ENCODE data around the gene ESYT3.
"Not testable (repeated sequence)": the region's sequence is repeated elsewhere in the genome, so short reads cannot be mapped to it uniquely, and the experiment has no call there.

DNA sequence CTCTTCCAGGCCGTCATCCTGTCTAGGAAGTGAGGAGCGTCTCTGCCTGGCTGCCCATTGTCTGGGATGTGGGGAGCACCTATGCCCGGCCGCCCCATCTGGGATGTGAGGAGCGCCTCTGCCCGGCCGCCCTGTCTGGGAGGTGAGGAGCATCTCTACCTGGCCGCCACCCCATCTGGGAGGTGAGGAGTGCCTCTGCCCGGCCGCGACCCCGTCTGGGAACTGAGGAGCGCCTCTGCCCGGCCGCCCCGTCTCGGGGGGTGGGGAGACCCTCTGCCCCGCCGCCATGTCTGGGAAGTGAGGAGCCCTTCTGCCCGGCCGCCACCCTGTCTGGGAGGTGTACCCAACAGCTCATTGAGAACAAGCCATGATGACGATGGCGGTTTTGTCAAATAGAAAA is 87.0 kb downstream of the ESYT3 start:
- not testable (repeated sequence) for TF ChIP-seq POLR2A (IDR thresholded peaks at IDR 0.05)
- TF ChIP-seq, protein P1, sequence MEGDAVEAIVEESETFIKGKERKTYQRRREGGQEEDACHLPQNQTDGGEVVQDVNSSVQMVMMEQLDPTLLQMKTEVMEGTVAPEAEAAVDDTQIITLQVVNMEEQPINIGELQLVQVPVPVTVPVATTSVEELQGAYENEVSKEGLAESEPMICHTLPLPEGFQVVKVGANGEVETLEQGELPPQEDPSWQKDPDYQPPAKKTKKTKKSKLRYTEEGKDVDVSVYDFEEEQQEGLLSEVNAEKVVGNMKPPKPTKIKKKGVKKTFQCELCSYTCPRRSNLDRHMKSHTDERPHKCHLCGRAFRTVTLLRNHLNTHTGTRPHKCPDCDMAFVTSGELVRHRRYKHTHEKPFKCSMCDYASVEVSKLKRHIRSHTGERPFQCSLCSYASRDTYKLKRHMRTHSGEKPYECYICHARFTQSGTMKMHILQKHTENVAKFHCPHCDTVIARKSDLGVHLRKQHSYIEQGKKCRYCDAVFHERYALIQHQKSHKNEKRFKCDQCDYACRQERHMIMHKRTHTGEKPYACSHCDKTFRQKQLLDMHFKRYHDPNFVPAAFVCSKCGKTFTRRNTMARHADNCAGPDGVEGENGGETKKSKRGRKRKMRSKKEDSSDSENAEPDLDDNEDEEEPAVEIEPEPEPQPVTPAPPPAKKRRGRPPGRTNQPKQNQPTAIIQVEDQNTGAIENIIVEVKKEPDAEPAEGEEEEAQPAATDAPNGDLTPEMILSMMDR (IDR thresholded peaks at IDR 0.05): not testable (repeated sequence)

Measured in uterus (tissue), 2 donors.